ENCODE data around the gene NTHL1. TPM values are rescaled to one million over a fixed set of nuclear protein-coding genes. Genes with fewer than 3 reads are reported as not detected.

NTHL1 gene
- total RNA-seq, 2 experiments from 2014 or later = 28.2 to 29.8 TPM

GRCh38 chr16:2001456-2002355 lies 45.9 kb downstream of the NTHL1 start:
- H3K4me1 Mint-ChIP-seq (ENCODE audit: low read depth) = peaks cover 23% of the 10 kb centered on the region
- H3K9me3 Mint-ChIP-seq = no peaks in the 10 kb centered on the region
- no peak overlapping the region for H3K4me3 Mint-ChIP-seq
- DNase-seq = no peak
- no peak for ATAC-seq
- H3K36me3 Mint-ChIP-seq (ENCODE audit: low read depth) = peaks cover 31% of the 10 kb centered on the region
- ChIA-PET POLR2A (interaction anchor here (1.0 to 1.8 kb wide), 4 partner anchors 9 to 153 kb away, joined by 3 to 4 read pairs (median 4); partner anchors contain the start of gene TRAF7), CTCF (interaction anchor here (4.6 kb wide), 1 partner anchor 9 kb away, joined by 34 read pairs; no protein-coding TSS in a partner anchor)
- TF ChIP-seq CTCF (IDR thresholded peaks at IDR 0.05) = no peak
- no peaks in the 10 kb centered on the region for H3K27me3 Mint-ChIP-seq
- H3K27ac Mint-ChIP-seq = no peak overlapping the region
- intact Hi-C loops (cut with micrococcal nuclease) = no loop called here

DNA sequence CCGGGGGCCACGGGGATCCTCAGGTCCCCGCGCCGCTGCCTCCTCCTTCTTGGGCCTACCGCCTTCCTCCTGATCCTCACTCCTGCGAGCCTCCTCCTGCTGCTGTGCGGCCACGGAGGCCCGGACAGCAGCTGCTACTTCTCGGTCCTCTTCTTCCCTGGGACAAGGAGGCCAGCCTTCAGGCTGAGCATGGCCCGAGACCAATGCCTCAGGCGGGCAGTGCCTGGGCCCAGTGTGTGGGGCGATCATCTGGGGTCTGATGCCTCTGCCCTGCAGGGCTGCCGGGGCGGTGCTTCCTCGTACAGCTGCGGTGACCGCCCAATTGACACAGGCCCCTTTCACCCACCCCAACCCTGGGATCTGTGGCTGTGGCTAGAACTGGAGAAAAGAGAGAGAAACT lies 46.6 kb downstream of the NTHL1 start:
- CTCF ChIA-PET = no interaction called here

DNA sequence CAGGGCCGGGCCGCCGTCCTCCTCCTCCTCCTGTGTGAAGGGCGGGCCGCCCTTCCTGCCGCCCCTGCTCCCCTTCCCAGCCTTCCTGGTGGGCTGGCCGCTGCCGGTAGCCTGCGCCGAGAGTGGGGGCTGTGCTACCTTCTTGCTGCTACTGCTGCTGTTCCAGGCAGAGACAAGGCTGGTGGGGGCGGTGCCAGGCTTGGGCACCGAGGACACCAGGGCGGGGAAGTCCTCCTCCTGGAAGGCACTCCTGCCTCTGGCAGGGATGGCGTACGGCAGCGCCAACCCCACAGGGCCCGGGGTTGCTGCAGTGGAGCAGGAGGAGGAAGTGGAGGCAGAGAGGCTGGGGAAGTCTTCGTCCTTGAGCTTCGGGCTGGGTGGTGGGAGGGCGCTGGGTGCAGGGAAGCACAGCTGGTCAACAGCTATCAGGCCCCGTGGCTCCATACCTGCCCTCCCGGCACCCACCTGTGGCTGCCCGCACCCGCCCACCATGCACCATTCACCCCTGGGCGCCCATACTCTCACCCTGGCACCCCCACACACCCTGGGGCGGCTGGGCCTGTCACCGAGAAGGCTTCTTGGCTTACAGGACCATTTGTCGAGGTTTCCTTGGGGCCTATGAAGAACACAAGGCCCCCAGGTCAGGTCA lies 47.6 kb downstream of the NTHL1 start:
- ATAC-seq (no peak), DNase-seq (no peak)
- H3K4me1 Mint-ChIP-seq (ENCODE audit: low read depth) = peaks cover 14% of the 10 kb centered on the region
- H3K4me3 Mint-ChIP-seq = no peak overlapping the region
- no peaks in the 10 kb centered on the region for H3K9me3 Mint-ChIP-seq
- no peak for TF ChIP-seq CTCF (IDR thresholded peaks at IDR 0.05)
- H3K27me3 Mint-ChIP-seq = no peaks in the 10 kb centered on the region
- ChIA-PET CTCF (no interaction called here), POLR2A (interaction anchor here (0.9 to 1.8 kb wide), 3 partner anchors 11 to 155 kb away, joined by 3 to 4 read pairs (median 3); partner anchors contain the start of gene TRAF7)
- peaks cover 29% of the 10 kb centered on the region for H3K36me3 Mint-ChIP-seq (ENCODE audit: low read depth)
- H3K27ac Mint-ChIP-seq = no peak overlapping the region
- intact Hi-C loops (cut with micrococcal nuclease) = no loop called here

More for the DNA sequence above, 46.6 kb downstream of the NTHL1 start:
- intact Hi-C loops (cut with micrococcal nuclease) = no loop called here
- H3K27me3 Mint-ChIP-seq = no peaks in the 10 kb centered on the region
- H3K9me3 Mint-ChIP-seq = no peaks in the 10 kb centered on the region
- peaks cover 27% of the 10 kb centered on the region for H3K36me3 Mint-ChIP-seq (ENCODE audit: low read depth)
- DNase-seq (no peak), ATAC-seq (no peak)
- H3K27ac Mint-ChIP-seq = no peak overlapping the region
- peaks cover 23% of the 10 kb centered on the region for H3K4me1 Mint-ChIP-seq (ENCODE audit: low read depth)
- POLR2A ChIA-PET = interaction anchor here (0.9 to 1.8 kb wide), 4 partner anchors 10 to 154 kb away, joined by 3 to 4 read pairs (median 3); partner anchors contain the start of gene TRAF7
- H3K4me3 Mint-ChIP-seq = no peak overlapping the region
- no peak for TF ChIP-seq CTCF (IDR thresholded peaks at IDR 0.05)

- no peak for ATAC-seq
- ChIA-PET POLR2A (interaction anchor here (0.9 to 1.0 kb wide), 2 partner anchors 9 to 34 kb away, joined by 3 read pairs; no protein-coding TSS in a partner anchor), CTCF (interaction anchor here (1.0 kb wide), 1 partner anchor 23 kb away, joined by 3 read pairs; no protein-coding TSS in a partner anchor)
- H3K36me3 Mint-ChIP-seq (ENCODE audit: low read depth) = peaks cover 27% of the 10 kb centered on the region
- intact Hi-C loops (cut with micrococcal nuclease) = no loop called here
- peaks cover 11% of the 10 kb centered on the region for H3K4me1 Mint-ChIP-seq (ENCODE audit: low read depth)
- no peaks in the 10 kb centered on the region for H3K9me3 Mint-ChIP-seq
- no peak overlapping the region for H3K4me3 Mint-ChIP-seq
- no peak for DNase-seq
- no peak overlapping the region for H3K27ac Mint-ChIP-seq
- TF ChIP-seq CTCF (IDR thresholded peaks at IDR 0.05) = no peak
- H3K27me3 Mint-ChIP-seq = no peaks in the 10 kb centered on the region
Measured at GRCh38 chr16:1998852-1999801, 48.5 kb downstream of the NTHL1 start.
